Right renal pelvis (tissue), 4 donors: ENCODE measurements around the gene GMDS. TPM values are rescaled to one million over a fixed set of nuclear protein-coding genes. Genes with fewer than 3 reads are reported as not detected.
A peak's percentile ranks its signal among the peaks of the same experiment; 100 is the strongest.

Experiments
- DNase-seq, 4 donors: peaks; one replicate each; pipeline ENCODE4 v3.0.0-alpha.2; 2013; ENCODE audit warnings: low read depth in 4 of 4, low spot score in 3 of 4, missing footprints in 1 of 4
- polyA plus RNA-seq, 4 donors: library from polyadenylated mRNA; unstranded; fragments of 120-200 nt; gene quantifications; one replicate each; pipeline ENCODE4 v1.2.1, GENCODE V29; 2013; ENCODE audit not compliant: insufficient read length in 4 of 4

Gene GMDS
- polyA plus RNA-seq, 4 donors = 67.7 to 86.0 (median 77.9) TPM

- DNase-seq = no peak
These were observed 371.6 kb downstream of the GMDS start for GRCh38 chr6:1873781-1874180.

GRCh38 chr6:1872649-1873131 lies 372.7 kb downstream of the GMDS start:
- DNase-seq = peak in 2 of 4 donors; percentile 74 to 77

- DNase-seq = no peak
These were observed 373.6 kb downstream of the GMDS start for GRCh38 chr6:1871724-1872315.

- no peak for DNase-seq
These were observed 374.5 kb downstream of the GMDS start for GRCh38 chr6:1870932-1871331.

DNA sequence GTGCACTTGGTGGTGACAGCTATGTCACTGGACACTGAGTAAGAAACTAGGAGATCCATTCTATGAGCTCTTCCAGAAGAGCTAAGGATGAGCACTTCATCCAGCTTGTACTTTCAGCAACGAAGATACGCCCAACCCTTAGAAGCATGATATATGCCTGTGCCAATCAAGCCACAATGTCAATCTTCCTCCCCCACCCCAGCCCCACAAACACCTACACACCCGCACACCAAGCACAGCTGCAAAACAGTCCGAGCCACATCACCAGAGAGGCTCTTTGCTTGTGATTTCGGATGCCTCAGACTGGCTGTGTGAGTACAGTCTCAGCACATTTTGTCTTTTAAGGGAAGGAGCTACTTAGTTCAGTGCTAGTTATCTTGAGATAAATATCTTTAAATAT lies 375.2 kb downstream of the GMDS start:
- DNase-seq = no peak

- no peak for DNase-seq
These were observed 375.6 kb downstream of the GMDS start for GRCh38 chr6:1869769-1870168.

GRCh38 chr6:1869308-1869707 lies 376.1 kb downstream of the GMDS start:
- no peak for DNase-seq

GRCh38 chr6:1868561-1869261 lies 376.7 kb downstream of the GMDS start:
- DNase-seq = no peak

- no peak for DNase-seq
These were observed 378.2 kb downstream of the GMDS start for GRCh38 chr6:1867197-1867596.

- no peak for DNase-seq
These were observed 379.8 kb downstream of the GMDS start for GRCh38 chr6:1865585-1865984.

GRCh38 chr6:1864496-1864895 lies 380.9 kb downstream of the GMDS start:
- DNase-seq = no peak

DNA sequence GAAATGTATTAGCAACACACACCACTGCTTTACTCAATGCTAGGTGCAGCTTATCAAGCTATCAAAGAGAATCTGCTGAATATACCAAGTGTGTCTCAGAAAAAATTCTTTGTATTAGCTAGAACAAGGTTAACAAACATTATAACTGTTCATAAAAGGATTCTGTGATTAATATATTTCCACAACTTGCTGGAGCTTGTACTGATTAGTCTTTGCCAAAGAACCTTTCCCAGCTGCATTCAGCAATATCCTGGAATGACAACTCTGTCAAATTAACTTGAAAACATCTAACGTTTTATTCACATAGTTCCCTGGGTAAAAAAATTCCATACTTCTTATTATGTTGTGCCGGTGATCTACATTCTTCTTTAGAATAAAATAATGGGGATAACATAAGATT lies 383.0 kb downstream of the GMDS start:
- no peak for DNase-seq

DNA sequence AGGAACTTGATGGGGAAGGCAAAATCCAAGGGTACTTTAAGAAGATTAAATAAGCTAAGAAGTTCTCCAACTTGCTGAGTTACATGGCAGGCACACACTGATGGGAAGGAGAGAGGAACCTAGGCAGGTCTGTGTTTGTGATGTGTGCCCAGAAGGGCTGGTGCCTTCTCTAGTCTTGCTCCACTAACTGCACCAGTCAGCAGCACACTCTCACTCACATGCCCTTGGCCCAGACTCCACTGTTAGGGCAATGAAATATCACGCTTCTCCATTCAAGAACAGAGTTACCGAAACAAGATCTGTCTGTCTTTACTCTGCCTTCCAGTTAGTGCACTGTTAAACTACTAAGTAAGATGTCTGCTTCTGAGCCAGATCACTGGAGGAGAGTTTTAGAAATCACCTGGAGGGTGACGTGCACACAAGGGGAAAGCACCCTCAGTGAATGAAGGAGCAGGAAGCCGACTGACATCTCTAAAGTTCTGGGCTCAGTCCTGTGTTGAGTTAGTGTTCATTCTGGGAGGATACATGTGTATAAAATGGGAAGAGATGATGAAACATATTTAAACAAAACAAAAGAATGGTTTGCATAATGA lies 384.6 kb downstream of the GMDS start:
- DNase-seq = no peak

DNA sequence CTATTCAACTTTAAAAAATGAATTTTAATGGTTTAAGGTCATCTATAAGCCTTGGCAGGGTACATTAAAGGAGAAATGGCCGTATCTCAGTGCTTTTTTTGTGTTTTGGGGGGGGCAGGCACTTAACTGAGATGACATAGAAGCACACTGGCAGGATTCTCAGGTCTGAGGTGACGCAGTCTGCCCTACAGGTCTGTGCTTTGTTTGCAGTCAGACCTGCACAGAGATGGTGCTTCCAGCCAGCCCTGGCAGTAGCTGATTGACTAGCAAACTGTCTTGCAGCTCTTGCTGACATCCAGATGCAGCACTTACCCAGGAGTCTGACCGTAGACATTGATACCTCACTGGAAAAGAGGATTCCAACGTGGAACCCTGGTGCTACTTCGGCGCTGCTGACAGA lies 386.5 kb downstream of the GMDS start:
- DNase-seq = no peak

- DNase-seq = no peak
These were observed 387.2 kb downstream of the GMDS start for GRCh38 chr6:1858196-1858595.

GRCh38 chr6:1856381-1856780 lies 389.0 kb downstream of the GMDS start:
- DNase-seq = no peak

DNA sequence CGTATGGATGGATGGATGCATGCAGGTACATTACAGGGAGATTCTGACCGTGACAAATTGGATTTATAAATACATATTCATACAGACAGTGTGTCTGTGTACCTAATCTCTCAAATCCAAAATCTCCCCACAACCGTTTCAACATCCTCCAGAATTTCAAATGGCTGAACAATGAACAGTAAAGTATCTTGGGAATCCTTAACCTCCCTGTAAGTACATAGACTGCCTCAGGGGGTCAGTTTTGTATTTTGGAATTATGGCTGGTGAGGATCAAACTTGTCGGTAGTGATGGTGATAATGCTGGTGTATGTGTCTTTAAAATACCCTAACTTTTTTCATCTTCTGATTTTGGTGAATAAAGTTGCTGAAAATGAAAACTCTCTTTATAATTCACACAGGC lies 389.5 kb downstream of the GMDS start:
- no peak for DNase-seq

- DNase-seq = no peak
These were observed 391.1 kb downstream of the GMDS start for GRCh38 chr6:1854296-1854695.

- no peak for DNase-seq
These were observed 391.6 kb downstream of the GMDS start for GRCh38 chr6:1853761-1854160.

DNA sequence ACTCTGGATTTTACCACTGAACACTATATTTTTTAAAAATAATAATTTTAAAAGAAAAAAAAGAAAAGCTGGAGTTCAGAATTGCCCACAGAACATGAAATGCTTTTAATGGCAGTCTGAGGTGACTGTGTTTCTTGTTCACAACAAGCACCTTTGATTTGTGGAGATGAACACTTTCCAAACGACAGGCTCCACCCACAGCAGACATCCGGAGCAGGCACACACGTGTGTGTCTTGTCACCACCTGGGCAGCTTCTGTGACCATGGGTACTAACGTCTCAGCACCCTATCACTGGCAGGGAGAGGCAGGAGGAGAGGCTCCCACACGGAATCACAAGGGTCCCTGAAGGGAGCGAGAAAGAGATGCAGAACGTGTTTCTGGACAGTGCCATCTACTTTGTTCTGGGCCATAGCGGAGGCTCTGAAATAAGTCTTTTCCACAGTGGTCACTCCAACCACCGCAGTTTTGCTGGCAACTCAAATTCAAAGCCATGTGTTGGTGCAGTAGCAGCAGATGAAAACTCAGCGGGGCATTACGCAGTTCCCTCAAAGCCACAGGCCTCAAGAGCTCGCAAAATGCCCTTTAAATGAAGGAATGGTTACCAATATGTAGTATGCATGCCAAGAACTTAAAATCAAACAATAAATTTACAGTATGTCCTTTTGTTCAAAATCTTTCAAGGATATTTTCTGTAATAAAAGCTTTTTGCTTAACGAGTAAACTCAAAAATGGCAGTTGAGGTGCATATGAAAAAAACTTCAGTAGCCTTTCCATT lies 393.5 kb downstream of the GMDS start:
- DNase-seq = no peak

- DNase-seq = no peak
These were observed 394.6 kb downstream of the GMDS start for GRCh38 chr6:1850840-1851157.
